ENCODE data around the gene MATCAP1.

MATCAP1 gene

DNA sequence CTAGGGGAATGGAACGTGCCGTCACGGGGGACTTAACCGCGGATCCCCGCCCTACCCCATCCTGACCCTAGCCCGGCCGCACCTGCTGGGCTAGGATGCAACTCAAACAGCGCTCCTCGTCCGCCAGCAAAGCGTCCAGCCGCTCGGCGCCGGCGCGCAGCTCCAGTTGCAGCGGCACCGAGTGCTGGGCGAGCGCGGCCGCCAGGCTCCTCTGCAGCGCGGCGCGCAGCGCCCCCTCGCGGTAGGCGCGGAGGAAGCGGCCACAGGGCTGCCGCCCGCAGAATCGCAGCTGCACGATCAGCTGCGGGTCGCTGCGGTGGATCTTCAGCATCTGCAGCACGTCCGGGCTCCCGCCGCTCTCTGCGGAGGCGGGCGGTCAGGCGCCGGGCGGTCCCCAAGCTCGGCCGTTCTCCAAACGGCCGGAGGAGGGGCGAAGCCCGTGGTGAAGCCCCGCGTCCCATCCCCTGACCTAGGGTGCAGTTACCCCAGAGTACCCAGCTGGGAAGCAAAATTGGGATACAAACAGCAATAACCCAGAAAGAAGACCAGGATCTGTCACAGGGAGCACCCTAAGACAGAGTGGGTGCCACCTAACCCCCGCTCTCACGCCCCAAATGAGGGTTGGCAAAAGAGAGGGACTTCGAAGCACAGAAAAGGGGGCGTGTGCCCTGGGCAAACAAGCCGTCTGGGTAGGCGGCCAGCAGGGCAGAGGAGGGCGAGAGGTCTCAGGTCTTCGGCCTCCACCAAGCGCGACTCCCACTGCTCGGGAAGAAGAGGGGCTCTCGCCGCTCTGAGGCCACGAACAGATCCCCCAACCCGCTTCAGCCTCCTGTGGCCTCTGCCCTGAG lies 28.2 kb downstream of the MATCAP1 start:
- DNase-seq: no peak

DNA sequence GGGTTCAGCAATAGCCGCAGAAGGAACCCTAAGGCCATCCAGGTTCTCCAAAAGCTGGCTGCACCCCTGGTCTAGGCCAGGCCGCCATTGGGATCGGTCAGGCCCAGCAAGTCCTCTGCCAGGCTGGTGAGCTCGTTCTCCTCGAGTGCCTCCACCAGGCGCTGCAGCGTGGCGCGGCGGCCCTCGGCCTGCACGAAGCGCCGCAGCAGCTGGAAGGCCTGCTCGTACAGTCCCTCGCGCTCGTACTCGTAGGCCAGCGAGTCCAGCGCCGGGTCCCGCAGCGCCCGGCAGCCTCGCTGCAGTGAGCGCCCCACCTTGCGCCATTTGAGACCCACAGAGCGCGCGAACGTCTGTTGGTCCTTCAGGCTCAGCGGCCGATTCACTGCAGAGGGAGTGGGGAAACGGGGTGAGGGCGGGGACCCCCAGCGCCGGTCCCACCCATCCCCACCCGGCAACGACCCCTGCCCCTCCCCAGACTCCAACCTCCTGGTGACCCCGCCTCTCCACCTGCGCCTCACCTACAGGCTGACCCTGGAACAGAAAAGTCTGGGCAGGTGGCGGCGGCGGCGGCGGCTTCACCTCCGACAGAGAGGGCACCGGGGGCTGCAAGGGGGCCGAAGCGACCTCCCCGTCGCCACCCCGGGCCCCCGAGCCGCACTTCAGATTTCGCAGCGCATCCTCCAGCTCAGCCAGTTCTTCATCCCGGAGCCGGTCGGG lies 29.0 kb downstream of the MATCAP1 start:
- DNase-seq: no peak

DNA sequence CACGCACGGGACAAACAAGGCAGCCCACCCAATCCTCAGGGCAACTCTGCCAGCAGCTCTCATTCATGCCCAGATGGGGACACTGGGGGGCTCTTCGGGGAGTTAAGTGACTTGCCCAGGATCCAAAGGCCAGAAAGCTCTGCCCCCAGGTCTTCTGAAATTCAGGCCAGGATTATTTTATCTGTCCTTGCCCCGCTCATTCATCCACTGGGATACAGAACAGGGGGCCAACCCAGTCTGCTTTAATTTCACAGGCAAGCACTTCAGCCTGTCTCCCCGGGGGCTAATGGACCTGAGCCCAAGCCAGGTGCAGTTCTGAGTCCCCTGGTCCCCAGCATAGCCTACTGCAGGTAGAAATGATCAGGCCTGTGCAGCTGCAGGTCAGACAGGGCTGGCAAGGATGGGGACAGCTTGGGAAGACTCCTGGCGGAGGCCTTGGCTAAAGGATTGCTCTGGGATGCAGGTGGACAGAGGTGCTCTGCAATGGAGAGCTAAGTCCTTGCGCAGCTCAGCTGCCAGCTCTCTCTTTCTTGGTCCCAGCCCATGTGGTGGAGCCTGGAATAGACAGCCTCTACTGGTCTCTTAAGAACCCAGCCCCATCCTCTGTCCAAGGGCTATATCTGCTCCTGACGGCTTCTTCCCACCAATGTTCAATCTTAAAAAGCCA lies 32.2 kb downstream of the MATCAP1 start:
- DNase-seq: no peak

DNA sequence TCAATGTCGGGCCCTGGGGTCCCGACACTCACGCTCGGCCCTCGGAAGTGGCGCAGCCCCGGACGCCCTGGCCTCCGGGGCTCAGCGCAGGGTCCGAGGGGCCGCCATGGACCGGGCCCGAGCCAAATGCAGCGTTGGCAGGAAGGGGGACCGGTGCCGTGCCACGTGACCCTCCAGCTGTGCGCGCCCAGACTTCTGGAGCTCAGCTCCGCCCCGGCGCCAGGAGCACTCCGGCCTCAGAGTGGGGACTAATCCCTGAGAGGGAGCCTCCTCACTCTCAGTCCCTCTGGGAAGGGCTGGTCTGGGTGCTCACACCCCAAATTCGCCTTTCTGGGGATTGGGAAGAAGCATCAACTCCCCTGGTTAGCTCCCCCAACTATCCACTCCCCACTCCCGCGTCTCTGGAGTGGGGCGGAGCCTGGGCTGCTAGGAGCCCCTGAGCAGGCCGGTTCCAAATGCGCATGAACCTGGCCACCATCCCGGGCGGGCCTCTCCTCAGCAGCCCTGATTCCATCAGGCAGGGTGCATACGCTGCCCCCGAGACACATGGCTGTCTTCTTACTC lies 32.8 kb downstream of the MATCAP1 start, which contains the start of gene B3GNT9:
Gene B3GNT9, minus strand, starts transcription at position 166 of the 564 bp plus-strand sequence. CDS start 513 bp downstream, outside the sequence.
- no peak for DNase-seq

DNA sequence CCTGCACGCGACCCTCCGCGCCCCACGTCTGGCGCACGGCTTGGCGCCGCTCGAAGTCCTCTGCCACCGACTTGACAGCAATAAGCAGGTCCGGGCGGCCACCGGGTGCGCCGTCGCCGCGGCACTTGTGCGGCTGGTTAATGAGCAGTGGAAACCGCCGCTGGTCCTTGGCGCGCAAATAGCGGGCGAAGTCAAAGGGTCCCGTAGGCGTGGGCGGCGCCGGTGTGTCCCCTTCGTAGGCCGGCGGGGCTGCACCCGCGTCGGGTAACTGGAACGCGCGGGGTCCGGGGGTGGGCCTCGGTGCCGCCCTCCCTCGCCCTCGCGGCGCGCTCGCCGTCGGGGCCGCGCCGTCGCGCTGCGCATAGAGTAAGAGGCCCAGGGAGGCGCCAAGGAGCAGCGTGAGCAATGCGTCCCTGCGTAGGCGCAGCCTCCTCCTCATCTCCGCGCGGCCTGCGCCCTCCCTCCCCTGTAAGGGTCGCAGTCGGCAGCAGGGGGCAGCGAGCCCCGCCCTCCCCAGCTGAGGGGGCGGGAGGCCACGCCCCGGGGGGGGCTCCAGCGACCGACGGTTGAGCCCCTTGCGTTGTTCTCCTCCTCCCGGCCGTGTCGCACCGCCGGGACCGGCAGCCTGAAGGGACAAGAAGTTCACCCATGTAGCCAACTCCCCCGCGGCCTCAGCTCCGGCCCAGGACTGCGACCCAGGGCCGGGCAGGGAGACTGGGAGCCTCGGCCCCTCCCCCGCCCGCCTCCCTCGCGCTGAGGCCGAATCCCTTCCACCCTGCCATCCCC lies 33.5 kb downstream of the MATCAP1 start:
- DNase-seq: no peak

DNA sequence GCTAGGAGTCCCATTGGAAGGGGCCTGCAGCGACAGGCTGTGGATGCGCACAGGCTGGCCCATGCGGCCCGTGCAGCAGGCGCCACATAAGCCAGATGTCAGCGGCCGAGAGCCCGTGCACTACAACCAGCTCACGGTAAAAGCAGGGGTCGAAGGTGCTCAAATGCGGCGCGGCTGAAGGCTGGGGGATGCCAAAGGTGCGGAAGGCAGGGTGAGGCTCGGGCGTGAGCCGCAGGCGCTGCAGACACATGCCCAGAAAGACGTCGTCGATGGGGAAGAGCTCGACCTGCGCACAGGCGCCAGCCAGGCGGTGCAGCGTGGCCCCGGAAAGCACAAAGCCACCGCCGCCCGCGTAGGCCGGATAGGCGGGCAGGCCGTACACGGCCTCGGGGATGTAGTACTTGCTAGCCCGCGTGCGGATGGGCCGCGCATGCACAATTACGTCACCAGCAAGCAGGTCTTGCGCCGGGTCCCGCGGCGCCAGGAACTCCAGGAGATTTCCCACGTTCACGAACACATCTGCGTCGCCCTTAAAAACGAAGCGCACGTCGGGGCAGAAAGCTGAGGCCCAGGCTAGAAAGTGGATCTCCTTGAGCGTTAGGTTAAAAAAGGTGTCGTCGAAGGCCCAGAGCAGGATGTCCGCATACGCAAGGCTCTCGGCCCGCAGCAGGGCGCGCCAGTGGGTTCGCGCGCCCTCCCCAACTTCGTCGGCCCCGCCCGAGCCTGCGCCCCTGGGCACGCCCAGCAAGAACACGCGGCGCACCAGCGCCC lies 34.3 kb downstream of the MATCAP1 start:
- no peak for DNase-seq

DNA sequence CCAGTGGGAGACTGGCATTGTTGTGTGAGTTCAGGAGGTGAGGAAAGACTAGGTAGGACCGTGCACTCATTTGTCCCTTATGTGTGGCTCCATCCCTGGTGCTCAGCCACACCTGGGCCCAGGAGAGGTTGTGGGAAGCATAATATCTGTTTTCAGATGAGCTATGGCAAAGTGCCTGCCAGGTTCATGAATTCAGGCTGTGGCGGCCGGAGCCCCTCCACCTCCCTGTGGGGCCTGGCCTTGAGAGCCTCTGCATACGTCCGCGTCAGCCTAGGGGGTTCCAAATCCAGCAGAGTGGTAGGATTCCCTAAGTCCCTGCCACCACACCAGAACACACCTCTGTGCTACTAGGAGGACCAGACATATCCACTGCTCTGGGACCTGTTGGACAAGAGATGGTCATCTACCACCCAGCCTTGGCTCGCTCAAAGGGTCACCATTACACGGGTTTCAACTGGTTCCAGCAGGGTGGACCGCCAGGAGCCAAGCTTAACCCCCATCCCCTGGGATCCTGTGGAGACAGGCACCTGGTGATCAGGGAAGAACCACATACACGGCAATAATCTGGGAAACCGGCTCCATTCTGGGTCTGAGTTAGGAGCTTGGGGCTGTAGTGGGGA lies 35.0 kb downstream of the MATCAP1 start:
- no peak for DNase-seq

DNA sequence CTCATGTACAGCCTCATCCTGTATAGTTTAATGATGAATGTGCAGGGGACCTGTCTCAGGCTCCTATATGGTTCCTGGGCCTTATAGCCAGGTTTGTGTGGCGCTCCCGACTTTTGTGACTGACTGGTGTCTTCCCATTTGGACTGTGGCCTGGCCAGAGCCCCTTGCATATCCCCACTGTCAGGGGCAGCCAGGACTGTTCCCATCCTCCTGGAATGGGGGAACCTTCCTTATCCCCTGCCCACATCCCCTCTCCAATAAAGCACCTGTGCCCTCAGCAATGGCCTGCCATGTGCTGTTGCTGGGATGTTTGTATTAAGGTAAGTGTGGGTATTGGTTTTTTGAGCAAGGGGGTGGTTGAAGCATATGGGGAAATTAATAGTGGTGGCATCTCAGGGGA lies 35.5 kb downstream of the MATCAP1 start:
- DNase-seq: no peak

DNA sequence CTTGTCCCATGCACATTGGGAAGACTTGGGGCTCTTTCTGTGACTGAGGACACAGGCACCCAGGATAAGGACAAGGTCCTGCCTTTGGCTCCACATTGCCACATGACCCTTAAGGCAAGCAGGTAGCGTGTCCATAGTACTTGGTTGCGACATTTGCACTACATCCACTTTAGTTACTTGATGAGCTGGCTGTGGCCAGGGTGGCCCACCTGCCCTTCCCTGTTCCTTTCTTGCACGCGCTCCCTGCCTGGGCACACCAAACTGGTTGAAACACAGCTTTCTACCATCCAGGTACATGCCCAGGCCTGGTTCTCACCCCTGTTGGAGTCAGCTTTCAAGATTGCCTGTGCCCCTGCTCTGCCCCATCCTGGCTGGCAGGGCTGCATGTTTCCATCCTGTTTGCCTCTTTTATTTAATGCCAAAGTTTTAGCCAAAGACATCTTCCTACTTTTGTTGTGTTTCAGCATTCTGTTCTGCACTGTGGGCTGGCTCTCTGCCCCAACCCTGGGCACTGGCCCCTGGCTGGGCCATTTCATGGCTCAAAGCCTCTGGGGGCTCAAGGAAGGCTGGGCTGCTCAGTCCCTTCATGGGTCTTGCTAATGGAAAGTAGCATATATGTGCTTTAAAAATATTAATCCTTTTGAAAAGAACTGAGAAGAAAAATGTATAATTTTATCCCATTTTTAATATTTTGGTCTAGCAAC lies 36.2 kb downstream of the MATCAP1 start:
- DNase-seq: no peak

DNA sequence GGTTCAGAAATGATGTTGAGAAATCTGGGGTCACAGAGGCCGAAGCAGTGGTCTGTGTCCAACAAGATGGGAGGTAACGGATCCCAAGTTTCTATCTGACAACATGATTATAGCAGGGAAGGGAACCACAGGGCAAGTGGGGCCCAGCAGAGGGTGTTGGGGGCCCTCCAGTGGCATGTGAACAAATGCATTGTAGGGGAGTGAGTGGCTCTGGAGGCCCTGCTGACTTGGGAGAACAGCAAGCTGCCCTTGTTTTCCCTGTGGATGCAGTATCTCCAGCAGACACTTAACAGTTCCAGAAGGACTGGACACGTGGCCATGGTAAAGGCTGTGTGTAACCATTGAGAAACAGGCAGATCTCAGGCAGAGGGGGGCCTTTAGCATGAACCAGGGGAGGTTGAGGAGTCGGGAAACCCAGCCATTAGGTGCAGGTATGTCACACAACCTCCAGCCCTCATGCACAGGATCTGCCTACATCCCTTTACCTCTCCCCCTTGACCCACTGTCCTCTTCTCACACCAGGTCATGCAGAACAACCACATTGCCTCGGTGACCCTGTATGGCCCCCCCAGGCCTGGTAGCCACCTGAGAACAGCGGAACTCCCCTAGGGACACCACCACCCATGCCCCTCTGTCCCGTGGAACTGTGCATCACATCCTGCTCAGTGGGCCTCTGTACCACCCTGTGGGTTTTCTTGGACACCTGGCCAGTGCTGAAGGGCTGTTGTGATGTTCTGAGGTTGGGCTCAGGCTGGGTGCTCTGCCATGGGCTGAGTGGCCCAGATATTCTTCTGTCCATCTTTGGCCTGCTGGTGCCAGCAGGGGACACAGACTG lies 37.0 kb downstream of the MATCAP1 start:
- DNase-seq: no peak

DNA sequence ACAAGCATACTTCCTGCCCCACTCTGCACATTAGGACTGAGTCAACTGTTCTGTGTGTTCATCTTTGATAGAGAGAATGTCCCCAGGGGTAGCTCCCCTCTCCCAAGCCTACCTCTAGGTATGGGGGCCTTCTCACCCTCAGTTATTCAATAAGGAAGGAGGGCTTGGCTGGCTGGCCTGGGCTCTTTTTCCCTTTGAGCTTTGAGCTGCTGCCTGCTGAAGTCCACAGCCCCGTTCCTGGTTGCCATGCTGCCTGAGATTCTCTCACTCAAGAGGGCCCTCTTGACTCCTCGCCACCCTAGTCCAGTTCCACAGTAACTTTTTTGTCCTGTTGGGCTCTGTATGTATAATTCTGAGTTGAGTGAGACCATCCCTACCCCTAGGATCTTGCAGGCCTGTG lies 38.0 kb downstream of the MATCAP1 start:
- DNase-seq: no peak

DNA sequence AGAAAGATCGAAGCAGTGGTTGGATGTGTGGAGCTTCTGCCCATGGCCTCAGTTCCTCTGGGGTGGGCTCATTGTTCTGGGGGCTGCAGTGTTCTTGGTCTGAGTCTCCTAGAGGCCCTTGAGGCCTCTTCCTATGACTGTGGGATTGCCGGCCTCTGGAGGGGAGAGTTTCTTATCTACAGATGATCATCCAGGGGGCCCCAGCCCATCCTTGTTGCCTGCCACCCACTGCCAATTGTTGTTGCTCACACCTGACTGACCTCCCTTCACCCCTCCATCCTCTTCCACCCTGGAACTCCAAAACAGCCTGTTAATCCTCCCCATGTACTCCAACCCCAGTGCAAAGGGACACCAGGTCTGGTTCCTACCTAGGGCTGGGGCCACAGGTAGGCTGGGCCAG lies 38.8 kb downstream of the MATCAP1 start:
- DNase-seq: no peak

DNA sequence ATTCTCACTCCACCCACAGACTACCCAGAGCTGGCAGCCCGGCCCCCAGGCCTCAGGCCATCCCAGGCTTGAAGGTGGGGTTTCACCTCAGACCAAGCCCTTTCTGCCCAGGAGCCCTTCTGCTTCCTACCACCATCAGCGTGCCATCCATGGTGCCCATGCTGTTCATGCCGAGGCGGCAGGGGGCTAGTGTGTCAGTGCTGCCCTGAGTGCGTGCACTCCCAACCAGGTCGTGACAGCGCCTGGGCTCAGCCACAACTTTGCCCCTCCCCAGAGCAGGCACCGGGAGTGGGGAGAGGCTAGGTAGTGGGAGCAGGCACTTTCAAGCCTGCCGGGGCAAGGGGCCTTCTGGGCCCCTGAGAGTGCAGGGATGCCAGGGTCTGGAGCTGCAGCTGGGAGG lies 41.4 kb downstream of the MATCAP1 start:
- no peak for DNase-seq

DNA sequence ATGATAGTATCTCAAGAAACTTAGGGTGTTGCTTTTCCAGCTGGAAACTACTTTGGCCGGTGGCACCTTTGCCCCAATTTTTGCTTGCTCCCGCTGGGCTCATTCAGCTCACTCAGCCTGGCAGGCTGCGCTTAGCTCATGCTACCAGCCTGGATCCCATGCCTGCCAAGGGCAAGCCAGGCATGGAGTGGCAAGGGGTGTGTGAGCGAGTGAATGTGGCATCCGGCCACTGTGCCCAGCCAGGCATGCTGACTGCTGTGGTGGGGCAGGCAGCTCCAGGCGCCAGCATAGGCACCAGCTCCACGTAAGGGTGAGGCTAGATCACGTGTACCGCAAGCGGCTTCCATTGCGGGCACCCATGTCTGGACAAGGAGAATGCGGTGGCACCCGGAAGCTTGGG lies 42.4 kb downstream of the MATCAP1 start:
- DNase-seq: no peak

DNA sequence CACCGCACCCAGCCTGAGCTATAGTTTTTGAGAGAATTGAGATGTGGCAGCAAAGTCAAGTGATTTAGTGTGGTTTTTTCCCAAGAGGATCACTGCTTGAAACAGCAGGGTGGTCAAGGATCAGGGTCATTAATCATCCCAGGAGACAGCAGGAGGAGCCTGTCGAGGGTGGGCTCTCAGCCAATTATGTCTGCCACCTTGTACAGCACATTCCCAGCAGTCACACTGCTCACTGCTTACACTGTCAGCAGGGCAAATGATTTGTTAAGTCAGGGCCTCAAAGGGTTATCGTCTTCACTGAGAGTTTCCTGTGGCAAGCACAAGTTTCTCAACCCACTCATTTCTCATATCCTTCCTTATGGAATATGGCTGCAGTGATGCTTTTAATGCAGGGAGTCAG lies 46.2 kb downstream of the MATCAP1 start:
- no peak for DNase-seq

DNA sequence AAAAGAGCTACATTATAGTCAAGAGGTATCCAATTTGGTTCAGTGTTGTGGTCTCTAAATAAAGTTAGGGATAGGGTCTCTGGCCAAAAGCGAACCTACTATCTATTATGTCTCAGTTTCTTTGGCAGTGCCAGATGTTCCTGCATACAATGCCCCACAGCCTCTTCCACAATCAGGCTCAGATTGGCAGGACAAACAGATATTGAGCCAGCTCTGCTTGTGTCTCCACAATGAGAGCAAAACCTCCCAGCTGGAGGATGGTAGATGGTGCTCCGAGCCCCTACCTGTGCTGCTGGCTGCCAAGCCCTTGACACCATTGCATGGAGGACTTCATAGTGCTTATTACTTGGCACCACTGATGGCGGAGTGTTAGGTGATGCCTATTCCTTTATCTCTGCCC lies 54.3 kb downstream of the MATCAP1 start:
- DNase-seq: no peak

DNA sequence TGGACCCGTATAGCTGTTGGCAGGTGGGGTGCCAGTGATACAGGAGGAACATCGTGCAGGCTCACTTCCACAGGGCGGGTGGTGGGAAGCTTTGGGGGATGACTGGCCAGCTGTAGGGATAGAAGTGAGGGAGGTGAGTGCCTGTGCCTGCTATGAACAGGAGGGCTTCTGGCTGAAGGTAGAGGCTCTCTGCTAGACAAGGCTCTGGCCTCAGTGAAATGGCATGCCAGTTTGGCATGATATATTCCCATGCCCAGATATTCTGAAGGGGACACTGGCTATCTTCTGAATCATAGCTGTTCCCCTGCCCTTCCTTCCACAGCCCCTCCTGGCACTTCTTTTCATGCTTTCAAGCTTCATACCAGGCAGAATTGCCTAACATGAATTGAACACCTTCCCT lies 54.9 kb downstream of the MATCAP1 start:
- DNase-seq: no peak

DNA sequence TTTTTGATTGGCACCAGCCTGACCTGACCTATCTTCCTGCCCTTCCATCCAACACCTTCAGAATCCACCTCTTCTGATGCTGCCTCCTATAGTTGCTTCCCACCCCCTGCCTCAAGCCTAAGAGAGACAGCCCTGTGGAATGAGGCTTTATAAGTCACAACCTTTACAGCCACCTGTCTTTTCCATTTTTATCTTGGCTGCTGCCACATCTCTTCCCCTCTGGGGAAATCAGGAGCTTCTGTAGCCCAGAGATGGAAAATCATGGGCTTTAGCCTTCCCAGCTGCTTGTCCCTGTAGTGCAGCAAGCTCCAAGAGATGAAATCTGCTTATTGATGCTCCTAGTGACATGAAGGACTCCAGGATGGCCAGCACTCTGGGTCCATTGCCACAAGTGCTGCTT lies 55.3 kb downstream of the MATCAP1 start:
- no peak for DNase-seq

Data from NK-92 treated with Interleukin-12 subunit alpha and Interleukin-12 subunit beta, amount 100 ng/mL, for 24 hours (cell line).